Coronary artery (tissue), 2 donors: ENCODE measurements around the gene EFNA4.

Experiments used
- DNase-seq: peaks from one replicate; pipeline ENCODE4 v3.0.0-alpha.2; 2017; ENCODE audit warnings: low spot score
- H3K27ac ChIP-seq, 2 donors: fragments of 200-600 bp; sonication (generic); one replicate each; pipeline ENCODE4 v1.5.1; 2016 to 2019
- H3K4me3 ChIP-seq: fragments of 200-600 bp; sonication (generic); 2 replicates; pipeline ENCODE4 v1.5.1; 2016; ENCODE audit warnings: mild to moderate bottlenecking, moderate library complexity
- CTCF ChIP-seq: fragments of 200-600 bp; sonication (generic); IDR thresholded peaks from one replicate; pipeline ENCODE4 v1.5.1; 2019; ENCODE audit warnings: antibody characterized with exemption

Gene EFNA4

GRCh38 chr1:155079487-155080311 lies 16.2 kb downstream of the EFNA4 start:
- DNase-seq: no peak
- TF ChIP-seq CTCF: no peak
- no peak overlapping the region for H3K27ac ChIP-seq
- H3K4me3 ChIP-seq: peak overlapping the region; percentile 68

GRCh38 chr1:155080312-155081228 lies 17.0 kb downstream of the EFNA4 start:
- no peak for TF ChIP-seq CTCF
- DNase-seq: no peak
- H3K27ac ChIP-seq: no peak overlapping the region
- H3K4me3 ChIP-seq: peak overlapping the region; percentile 68

GRCh38 chr1:155081472-155082300 lies 18.1 kb downstream of the EFNA4 start:
- peak overlapping the region; percentile 68 for H3K4me3 ChIP-seq
- H3K27ac ChIP-seq: no peak overlapping the region
- DNase-seq: peak; percentile 64
- no peak for TF ChIP-seq CTCF

- TF ChIP-seq CTCF: no peak
- H3K4me3 ChIP-seq: peak overlapping the region; percentile 68
- DNase-seq: no peak
- H3K27ac ChIP-seq: no peak overlapping the region
These were observed 18.9 kb downstream of the EFNA4 start for GRCh38 chr1:155082301-155083051.

- TF ChIP-seq CTCF: no peak
- H3K4me3 ChIP-seq: peak overlapping the region; percentile 68
- H3K27ac ChIP-seq: no peak overlapping the region
- no peak for DNase-seq
These were observed 19.6 kb downstream of the EFNA4 start for GRCh38 chr1:155083052-155083541.
